ENCODE measurements around the gene SRRM2.

DNA sequence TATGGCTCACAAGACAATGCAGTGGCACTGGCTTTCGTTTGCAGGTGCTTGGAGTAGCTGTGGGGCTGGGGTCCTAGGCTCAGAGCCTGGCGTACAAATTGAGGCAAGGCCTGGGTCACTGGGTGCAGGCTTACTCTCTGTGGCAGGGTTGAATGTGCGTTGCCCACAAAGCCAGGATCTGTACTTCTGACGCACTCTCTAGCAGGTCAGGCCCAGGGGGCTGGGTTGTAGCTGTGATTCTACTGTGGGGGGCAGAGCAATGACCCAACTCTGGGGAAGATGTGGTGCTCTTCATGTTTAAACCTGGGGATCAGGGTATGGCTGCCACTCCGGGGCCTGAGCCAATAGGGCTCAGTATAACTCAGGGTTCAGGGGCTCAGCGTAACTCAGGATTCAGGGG is 58.2 kb downstream of the SRRM2 start:
- TF ChIP-seq, protein P1, sequence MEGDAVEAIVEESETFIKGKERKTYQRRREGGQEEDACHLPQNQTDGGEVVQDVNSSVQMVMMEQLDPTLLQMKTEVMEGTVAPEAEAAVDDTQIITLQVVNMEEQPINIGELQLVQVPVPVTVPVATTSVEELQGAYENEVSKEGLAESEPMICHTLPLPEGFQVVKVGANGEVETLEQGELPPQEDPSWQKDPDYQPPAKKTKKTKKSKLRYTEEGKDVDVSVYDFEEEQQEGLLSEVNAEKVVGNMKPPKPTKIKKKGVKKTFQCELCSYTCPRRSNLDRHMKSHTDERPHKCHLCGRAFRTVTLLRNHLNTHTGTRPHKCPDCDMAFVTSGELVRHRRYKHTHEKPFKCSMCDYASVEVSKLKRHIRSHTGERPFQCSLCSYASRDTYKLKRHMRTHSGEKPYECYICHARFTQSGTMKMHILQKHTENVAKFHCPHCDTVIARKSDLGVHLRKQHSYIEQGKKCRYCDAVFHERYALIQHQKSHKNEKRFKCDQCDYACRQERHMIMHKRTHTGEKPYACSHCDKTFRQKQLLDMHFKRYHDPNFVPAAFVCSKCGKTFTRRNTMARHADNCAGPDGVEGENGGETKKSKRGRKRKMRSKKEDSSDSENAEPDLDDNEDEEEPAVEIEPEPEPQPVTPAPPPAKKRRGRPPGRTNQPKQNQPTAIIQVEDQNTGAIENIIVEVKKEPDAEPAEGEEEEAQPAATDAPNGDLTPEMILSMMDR (conservative IDR thresholded peaks at IDR 0.05 in 1 of 2, IDR thresholded peaks at IDR 0.05 in 1 of 2; ENCODE audit: extremely low read depth in 1 of 2, insufficient read depth in 1 of 2, low read depth in 1 of 2, low read length in 2 of 2): no peak
- TF ChIP-seq EZH2 (IDR thresholded peaks at IDR 0.05; ENCODE audit: borderline replicate concordance, low read length): no peak

Data from mammary epithelial cell (primary cell).